Astrocyte (in vitro differentiated cells and primary cell): Measurements from ENCODE around the gene MCAM. TPM values are rescaled to one million over a fixed set of nuclear protein-coding genes. Genes with fewer than 3 reads are reported as not detected.

ENCODE experiments used
- DNase-seq: peaks from one replicate; pipeline ENCODE4 v3.0.0-alpha.2; 2010; ENCODE audit warnings: low read depth
- FAIRE-seq: peaks from 2 replicates; lab custom pipeline; 2011; peaks lifted over from hg19 to GRCh38; lab: Jason Lieb, UNC
- H2AFZ ChIP-seq: 2 replicates; pipeline ENCODE4 v1.6.0; 2012; ENCODE audit warnings: low read depth, low read length, inconsistent platforms
- H3K27ac ChIP-seq: 2 replicates; pipeline ENCODE4 v1.5.1; 2011; ENCODE audit warnings: low read depth, low read length, inconsistent platforms
- H3K27me3 ChIP-seq: 2 replicates; pipeline ENCODE4 v1.6.0; 2011; ENCODE audit warnings: low read length, inconsistent platforms; ENCODE audit not compliant: insufficient read depth
- H3K36me3 ChIP-seq: 2 replicates; pipeline ENCODE4 v1.5.1; 2011; ENCODE audit warnings: low read length, inconsistent platforms; ENCODE audit not compliant: insufficient read depth
- H3K4me1 ChIP-seq: 2 replicates; pipeline ENCODE4 v1.5.1; 2011; ENCODE audit warnings: low read length, inconsistent platforms; ENCODE audit not compliant: insufficient read depth
- H3K4me2 ChIP-seq: 2 replicates; pipeline ENCODE4 v1.6.0; 2012; ENCODE audit warnings: low read length, inconsistent platforms
- H3K4me3 ChIP-seq: 2 replicates; pipeline ENCODE4 v1.5.1; 2011; ENCODE audit warnings: low read depth, mild to moderate bottlenecking, low read length, inconsistent platforms; ENCODE audit not compliant: insufficient read depth
- H3K79me2 ChIP-seq: 2 replicates; pipeline ENCODE4 v1.6.0; 2012; ENCODE audit warnings: mild to moderate bottlenecking, low read length, inconsistent platforms; ENCODE audit not compliant: insufficient read depth
- H3K9ac ChIP-seq: 2 replicates; pipeline ENCODE4 v1.6.0; 2012; ENCODE audit warnings: mild to moderate bottlenecking, low read length, inconsistent platforms
- H3K9me3 ChIP-seq: 2 replicates; pipeline ENCODE4 v1.5.1; 2012; ENCODE audit warnings: low read depth, mild to moderate bottlenecking, low read length, inconsistent platforms; ENCODE audit not compliant: insufficient read depth
- H4K20me1 ChIP-seq: 2 replicates; pipeline ENCODE4 v1.6.0; 2012; ENCODE audit warnings: low read length, inconsistent platforms; ENCODE audit not compliant: insufficient read depth
- H3K27ac Mint-ChIP-seq: one replicate; pipeline ENCODE4 v1.8.0; 2021; ENCODE audit warnings: mild to moderate bottlenecking, mixed read lengths; ENCODE audit not compliant: unreplicated experiment
- H3K27me3 Mint-ChIP-seq: one replicate; pipeline ENCODE4 v1.8.0; 2021; ENCODE audit warnings: low read depth, mixed read lengths; ENCODE audit not compliant: unreplicated experiment
- H3K36me3 Mint-ChIP-seq: one replicate; pipeline ENCODE4 v1.8.0; 2021; ENCODE audit warnings: low read depth, mixed read lengths; ENCODE audit not compliant: unreplicated experiment
- H3K4me1 Mint-ChIP-seq: one replicate; pipeline ENCODE4 v1.8.0; 2021; ENCODE audit warnings: low read depth, mixed read lengths; ENCODE audit not compliant: unreplicated experiment
- H3K4me3 Mint-ChIP-seq: one replicate; pipeline ENCODE4 v1.8.0; 2021; ENCODE audit warnings: mild to moderate bottlenecking, moderate library complexity, mixed read lengths; ENCODE audit not compliant: unreplicated experiment
- H3K9me3 Mint-ChIP-seq: one replicate; pipeline ENCODE4 v1.8.0; 2021; ENCODE audit warnings: mild to moderate bottlenecking, mixed read lengths; ENCODE audit not compliant: unreplicated experiment
- EZH2 ChIP-seq: IDR thresholded peaks from 2 replicates; pipeline ENCODE4 v1.6.1; 2012; ENCODE audit warnings: mild to moderate bottlenecking, low read length, inconsistent platforms; ENCODE audit not compliant: insufficient read depth
- total RNA-seq: library from RNA; stranded (reverse); gene quantifications from 2 replicates; pipeline ENCODE4 v1.2.1, GENCODE V29; 2021
- TF ChIP-seq, protein P1 (sequence below): IDR thresholded peaks from 2 replicates; pipeline ENCODE4 v1.5.1; 2011; ENCODE audit warnings: low read depth, mild to moderate bottlenecking, inconsistent platforms, low read length, moderate library complexity; ENCODE audit not compliant: insufficient read depth

Gene MCAM
- total RNA-seq, 1 donor from 2014 or later: 213 TPM

DNA sequence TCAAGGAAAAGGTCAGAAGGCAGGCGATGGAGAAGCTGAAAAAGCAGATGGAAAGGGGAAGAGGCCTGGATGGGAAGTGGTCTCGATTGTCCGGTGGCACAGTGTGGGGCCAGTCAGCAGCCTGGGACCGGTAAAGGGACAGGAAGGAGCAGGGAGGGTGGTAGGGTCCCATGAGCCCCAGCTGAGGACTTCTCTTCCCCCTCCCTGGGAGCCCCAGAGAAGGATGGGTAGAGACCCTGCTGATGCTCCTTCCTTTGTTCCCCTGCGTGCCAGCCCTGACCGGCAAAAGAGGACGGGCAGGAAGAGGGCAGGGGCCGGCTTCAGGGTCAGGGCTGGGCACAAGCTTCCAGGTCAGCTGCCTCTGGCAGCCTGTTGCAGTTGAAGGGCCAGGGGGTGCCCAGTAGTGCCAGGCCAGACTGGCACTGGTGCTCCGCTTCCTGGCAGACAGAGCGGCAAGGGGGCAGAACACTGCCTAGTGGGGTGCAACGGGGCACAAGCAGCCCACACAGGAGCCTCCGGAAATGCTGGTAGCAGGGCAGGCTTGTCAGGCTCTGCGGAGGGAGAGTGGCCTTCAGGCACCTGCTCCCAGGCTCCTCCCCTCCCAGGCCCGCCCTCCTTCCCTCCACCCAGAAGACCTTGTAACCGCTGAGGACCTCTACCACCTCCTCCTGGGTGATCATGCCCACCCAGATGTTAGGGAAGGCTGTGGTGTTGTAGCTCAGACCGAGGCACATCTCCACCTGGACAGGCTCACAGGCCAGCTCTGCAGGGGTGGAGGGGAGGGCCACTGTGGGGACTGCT, 24.5 kb upstream of the MCAM start:
- peaks cover 13% of the 10 kb centered on the region for H3K79me2 ChIP-seq
- Mint-ChIP-seq H3K4me1 (peaks cover 15% of the 10 kb centered on the region), H3K27ac (peak overlapping the region; percentile 12), H3K4me3 (peak overlapping the region; percentile 74), H3K27me3 (peaks cover 41% of the 10 kb centered on the region), H3K9me3 (peaks cover 2% of the 10 kb centered on the region), H3K36me3 (peaks cover 2% of the 10 kb centered on the region)
- DNase-seq: no peak
- TF ChIP-seq, protein P1, sequence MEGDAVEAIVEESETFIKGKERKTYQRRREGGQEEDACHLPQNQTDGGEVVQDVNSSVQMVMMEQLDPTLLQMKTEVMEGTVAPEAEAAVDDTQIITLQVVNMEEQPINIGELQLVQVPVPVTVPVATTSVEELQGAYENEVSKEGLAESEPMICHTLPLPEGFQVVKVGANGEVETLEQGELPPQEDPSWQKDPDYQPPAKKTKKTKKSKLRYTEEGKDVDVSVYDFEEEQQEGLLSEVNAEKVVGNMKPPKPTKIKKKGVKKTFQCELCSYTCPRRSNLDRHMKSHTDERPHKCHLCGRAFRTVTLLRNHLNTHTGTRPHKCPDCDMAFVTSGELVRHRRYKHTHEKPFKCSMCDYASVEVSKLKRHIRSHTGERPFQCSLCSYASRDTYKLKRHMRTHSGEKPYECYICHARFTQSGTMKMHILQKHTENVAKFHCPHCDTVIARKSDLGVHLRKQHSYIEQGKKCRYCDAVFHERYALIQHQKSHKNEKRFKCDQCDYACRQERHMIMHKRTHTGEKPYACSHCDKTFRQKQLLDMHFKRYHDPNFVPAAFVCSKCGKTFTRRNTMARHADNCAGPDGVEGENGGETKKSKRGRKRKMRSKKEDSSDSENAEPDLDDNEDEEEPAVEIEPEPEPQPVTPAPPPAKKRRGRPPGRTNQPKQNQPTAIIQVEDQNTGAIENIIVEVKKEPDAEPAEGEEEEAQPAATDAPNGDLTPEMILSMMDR: no peak
- TF ChIP-seq EZH2: no peak
- peak overlapping the region; percentile 86 for H3K4me2 ChIP-seq
- FAIRE-seq: no peak
- peak overlapping the region; percentile 75 for H3K9ac ChIP-seq
- no peak overlapping the region for H3K27ac ChIP-seq
- no peaks in the 10 kb centered on the region for H3K36me3 ChIP-seq
- H3K9me3 ChIP-seq: no peaks in the 10 kb centered on the region
- peaks cover 6% of the 10 kb centered on the region for H3K27me3 ChIP-seq
- H2AFZ ChIP-seq: no peak overlapping the region
- peaks cover 35% of the 10 kb centered on the region for H3K4me1 ChIP-seq
- H4K20me1 ChIP-seq: peaks cover 9% of the 10 kb centered on the region
- no peak overlapping the region for H3K4me3 ChIP-seq

DNA sequence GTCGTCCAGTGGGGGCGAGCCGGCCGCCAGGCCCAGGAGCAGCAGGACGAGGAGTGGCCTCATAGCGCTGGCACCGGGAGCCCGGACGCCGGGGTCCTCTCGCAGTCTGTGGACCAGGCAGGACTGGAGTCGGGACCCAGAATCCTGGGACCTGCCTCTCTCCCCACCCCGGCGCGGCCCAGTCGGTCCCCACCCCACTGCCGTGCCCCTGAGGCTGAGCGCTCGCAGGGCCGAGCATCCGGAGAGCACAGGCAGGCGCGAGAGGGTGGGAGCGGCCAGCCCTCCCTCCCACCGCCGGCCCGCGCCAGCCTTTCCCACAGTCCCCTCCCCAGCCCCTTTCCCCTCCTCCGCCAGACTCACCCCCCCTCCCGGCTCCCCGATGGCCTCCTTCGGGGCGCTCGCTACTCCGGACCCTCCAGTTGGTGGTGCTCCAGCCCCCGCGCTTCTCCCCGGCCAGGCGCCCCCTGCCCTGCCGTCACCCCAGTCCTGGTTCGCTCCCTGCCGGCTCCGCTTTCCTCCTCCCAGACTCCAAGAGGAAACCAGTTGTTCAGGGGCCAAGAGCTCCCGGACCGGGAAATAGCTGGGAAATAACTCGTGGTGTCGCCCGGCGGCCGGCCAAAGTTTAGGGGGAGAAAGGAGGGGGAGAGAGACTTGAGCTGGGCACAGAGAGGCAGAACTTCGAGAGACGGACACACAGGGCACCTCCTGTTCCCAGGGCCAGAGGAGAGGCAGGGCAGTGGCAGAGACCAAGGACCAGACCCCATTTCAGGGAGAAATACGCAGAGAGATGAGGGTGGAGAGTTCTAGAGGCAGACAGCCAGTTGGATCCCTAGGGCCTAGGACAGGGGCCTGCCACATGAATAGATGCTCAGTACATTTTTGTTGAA, 23.6 kb upstream of the MCAM start, which contains the start of gene C1QTNF5:
Gene C1QTNF5 (minus strand): TSS at position 549 of the 887 bp plus-strand sequence. CDS start 486 bp downstream, at position 63.
- Mint-ChIP-seq H3K9me3 (peaks cover 2% of the 10 kb centered on the region), H3K4me1 (peaks cover 15% of the 10 kb centered on the region), H3K27me3 (peaks cover 38% of the 10 kb centered on the region), H3K36me3 (peaks cover 6% of the 10 kb centered on the region), H3K4me3 (peak within 1 kb of the TSS; percentile 74), H3K27ac (peak within 1 kb of the TSS; percentile 12)
- DNase-seq (peak; percentile 59), FAIRE-seq (no peak)
- peaks cover 6% of the 10 kb centered on the region for H3K27me3 ChIP-seq
- peaks cover 21% of the 10 kb centered on the region for H3K79me2 ChIP-seq
- H3K9me3 ChIP-seq: no peaks in the 10 kb centered on the region
- H3K27ac ChIP-seq: no peak within 1 kb of the TSS
- H3K36me3 ChIP-seq: no peaks in the 10 kb centered on the region
- H2AFZ ChIP-seq: peak within 1 kb of the TSS; percentile 72
- peak within 1 kb of the TSS; percentile 54 for H3K4me3 ChIP-seq
- TF ChIP-seq, protein P1: no peak
- peak; percentile 34 for TF ChIP-seq EZH2
- peak within 1 kb of the TSS; percentile 75 for H3K9ac ChIP-seq
- peaks cover 35% of the 10 kb centered on the region for H3K4me1 ChIP-seq
- peak within 1 kb of the TSS; percentile 86 for H3K4me2 ChIP-seq
- H4K20me1 ChIP-seq: peaks cover 9% of the 10 kb centered on the region
